Measurements from ENCODE around the gene ARHGEF19.
"Not testable (repeated sequence)": the region's sequence is repeated elsewhere in the genome, so short reads cannot be mapped to it uniquely, and the experiment has no call there.

ARHGEF19 gene

DNA sequence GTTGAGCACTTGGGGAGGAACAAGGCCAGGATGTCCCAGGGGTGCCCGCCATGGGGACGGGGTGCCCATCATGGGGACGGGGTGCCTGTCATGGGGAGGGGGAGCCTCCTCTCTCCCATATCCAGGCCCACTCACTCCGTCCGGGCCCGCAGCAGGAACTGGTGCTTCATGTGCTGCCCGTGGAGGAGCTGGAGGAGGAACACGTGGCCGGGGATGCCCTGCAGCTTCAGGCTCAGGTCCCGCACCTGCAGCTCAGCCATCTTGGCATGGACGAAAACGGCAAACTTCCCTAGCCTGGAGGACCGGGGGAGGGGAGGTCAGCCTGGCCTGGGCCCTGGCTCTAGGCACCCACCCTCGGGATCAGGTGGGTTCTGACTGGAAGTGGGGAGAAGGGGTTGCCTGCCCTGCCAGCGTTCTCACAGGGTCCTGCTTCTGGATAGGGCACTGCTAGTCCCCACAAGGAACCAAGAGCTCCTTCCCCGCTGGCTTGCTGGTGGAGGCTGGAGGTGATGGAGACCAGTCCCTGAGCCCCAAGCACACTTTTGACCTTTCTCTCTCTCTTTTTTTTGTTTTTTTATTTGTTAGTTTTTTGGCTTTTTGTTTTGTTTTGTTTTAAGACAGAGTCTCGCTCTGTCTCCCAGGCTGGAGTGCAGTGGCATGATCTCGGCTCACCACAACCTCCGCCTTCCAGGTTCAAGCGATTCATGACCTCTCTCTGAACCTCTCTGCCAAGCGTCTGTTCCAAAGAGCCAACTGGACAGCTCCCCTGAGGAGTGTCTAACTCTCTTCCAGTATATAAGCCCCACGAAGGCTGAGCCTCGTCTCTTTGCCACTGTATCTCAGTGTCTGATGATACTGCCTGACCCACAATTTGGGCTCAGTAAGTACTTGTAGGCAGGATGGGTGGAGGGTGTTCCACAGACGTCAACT is 9.9 kb downstream of the ARHGEF19 start:
- DNase-seq, result no peak

DNA sequence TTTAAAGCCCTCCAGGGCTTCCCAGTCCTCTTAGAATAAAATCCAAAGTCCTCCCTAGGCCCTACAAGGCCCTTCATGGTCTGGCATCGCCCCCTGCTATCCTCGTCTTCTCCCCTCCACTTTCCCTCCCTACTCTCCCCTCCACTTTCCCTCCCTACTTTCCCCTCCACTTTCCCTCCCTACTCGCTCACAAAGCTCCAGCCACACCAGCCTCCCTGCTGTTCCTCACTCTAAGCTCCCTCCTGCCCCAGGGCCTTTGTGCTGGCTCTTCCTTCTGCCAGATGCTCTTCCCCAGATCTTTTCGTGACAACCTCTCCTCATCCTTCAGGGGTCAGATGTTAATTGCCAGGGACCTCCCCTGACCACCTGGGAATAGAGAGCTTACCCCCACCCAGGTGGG is 12.8 kb downstream of the ARHGEF19 start:
- DNase-seq, result no peak

DNA sequence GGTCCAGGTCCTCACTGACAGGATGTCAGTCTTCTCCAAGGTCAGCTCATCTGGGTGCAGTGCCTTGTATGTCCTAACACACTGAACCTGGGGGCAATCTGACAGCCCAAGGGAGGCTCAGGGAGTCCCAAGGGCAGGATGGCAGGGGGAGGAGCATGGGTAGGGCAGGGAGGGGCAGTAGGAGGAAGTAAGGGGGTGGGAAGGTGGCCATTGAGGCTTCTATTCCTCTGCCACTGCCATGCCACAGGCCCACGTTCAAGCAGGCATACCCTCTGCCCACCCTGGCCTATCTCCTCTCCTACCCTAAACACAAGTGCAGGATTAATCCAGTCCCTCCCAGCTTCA is 13.3 kb downstream of the ARHGEF19 start:
- no peak for DNase-seq

DNA sequence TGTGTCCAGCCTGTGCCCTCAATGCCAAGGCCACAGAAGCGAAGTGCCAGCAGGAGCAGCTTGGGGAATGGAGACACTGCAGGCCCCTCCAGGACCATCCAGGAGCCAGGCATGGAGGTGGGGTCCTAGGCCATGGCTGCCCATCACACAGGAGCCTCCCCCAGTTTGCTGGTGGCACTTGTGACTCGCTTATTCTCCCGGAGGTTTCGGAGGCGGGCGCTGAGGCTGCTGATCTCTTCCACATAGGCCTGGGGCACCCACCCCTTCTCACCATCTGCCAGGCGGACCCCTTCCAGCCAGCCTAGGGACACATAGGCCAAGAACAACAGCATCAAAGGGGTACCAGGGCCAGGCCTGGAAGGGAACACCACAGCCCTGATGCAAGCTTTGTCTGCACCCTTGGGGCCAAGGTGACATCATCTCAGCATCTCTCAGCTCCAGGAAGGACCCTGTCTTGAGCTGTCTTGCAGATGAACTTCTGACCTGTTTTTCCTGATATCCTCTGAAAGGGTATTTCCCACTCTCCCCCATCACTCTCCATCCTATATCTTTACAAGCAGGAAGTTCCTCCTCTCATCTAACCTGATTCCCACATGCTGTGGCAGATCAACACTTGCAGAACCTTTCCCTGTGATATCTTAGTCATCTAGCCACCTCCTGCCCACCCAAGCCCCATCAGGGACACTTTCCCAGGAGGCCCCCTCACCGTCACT is 13.9 kb downstream of the ARHGEF19 start:
- no peak for DNase-seq

DNA sequence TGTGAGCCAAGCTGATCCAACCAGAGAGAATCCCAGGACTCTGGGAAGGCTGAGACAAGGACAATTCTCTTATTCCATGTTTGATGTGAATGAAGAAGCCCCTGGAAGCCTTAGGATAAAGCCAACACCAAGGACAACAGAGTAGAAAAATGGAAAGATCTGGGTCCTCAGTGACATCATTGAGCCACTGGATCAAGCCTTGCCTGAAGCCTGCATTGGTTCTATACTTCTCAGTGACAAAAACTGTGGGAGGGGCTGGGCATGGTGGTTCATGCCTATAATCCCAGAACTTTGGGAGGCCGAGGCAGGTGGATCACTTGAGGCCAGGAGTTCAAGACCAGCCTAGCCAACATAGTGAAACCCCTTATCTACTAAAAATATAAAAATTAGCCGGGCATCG is 15.6 kb downstream of the ARHGEF19 start:
- no peak for DNase-seq

DNA sequence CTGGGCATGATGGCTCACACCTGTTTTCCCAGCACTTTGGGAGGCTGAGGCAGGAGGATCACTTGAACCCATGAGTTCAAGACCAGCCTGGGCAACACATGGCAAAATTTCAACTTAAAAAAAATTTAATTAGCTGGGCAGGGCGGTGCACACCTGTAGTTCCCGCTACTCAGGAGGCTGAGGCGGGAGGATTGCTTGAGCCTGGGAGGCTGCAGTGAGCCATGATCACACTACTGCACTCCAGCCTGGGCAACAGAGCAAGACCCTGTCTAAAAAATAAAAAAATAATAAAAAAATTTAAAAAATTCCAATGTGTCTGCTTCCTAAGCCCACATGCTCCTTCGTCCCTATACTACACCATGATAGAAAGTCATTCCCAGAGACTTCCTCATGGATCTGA is 16.3 kb downstream of the ARHGEF19 start:
- DNase-seq, result not testable (repeated sequence)

DNA sequence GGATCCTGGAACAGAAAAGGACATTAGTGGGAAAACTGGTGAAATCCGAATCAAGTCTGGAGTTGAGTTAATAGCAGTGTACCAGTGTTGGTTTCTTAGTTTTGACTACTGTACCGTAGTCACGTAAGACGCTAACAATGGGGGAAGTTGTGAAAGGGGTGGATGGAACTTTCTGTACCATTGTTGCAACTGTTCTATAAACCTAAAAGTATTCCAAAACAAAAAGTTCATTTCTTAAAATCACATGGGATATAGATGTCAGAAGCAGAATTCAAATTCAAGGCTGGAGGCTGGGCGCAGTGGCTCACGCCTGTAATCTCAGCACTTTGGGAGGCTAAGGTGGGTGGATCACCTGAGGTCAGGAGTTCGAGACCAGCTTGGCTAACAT is 16.9 kb downstream of the ARHGEF19 start:
- no peak for DNase-seq

DNA sequence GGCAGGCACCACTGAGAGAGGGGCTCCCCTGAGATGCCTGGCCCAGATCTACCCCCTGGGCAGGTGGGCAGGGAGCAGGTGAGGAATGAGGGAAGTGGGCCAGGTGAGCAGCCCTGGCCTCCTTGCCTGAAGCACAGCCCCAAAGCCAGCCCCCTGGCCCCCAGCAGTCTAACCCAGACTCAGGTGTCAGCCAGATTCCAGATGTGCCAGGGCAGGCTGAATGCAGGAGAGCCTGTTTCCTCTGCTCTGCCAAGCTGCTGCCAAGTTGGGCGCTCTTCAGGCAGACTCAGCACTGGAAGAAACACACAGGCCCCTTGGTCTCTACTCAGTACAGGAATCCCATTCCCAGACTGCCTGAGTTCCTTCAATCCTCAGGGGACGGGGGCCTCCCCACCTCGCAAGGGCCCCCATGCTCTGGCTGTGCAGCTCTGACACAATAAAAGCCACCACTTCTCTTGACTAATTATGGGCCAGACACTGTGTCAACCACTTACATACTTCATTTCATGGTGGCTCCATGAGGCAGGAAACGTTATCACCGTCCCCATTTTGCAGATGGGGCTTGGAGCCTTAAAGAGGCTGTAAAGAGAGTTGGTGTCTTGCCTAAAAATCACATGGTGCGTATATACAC is 20.4 kb downstream of the ARHGEF19 start:
- DNase-seq, result no peak

DNA sequence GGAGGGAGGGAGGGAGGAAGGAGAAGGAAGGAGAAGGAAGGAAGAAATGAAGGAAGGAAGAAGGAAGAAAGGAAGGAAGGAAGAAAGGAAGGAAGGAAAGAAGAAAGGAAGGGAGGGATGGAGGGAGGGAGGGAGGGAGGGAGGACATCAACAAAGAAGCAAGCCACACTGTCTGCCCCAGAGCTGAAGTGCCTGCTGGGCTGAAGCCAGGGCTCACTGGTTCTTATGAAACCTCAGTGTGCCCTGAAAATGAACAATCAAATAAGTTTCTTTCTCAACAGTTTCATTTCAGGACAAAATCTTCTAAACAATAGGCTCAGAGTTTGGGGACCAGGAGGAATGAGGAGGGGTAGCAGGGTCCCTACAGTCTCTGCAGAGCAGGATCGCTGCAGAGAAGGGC is 21.1 kb downstream of the ARHGEF19 start:
- DNase-seq, result no peak

DNA sequence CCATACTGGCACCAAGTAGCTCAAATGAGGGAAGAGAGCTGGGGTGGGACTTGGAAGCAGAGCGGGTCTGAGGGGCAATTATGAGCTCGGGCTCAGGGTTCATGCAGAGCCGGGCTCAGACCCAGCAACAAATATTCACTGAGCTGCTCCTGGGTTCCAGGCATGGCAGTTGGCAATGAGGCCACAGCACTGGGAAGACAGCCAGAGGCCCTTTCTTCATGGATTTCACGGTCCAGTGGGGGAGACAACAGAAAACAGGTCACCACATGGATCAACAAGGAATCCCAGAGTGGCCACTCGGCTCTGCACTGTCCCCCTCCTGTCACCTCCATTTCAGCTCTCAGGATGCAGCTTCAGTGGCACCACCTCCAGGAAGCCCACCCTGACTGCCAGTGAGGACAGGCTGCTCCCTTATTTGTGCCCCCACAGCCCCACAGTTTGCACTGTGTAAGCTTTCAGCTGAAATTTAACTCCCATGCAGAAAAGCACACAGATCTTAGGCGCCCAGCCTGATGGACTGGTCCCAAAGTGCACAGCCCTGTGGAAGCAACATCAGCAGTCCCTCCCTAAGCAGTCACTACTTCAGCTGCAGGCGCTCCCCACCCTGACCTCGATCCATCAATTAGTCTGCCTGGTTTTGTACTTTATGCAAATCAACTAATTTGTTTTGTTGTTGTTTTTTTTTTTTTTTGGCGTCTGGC is 22.4 kb downstream of the ARHGEF19 start:
- no peak for DNase-seq

DNA sequence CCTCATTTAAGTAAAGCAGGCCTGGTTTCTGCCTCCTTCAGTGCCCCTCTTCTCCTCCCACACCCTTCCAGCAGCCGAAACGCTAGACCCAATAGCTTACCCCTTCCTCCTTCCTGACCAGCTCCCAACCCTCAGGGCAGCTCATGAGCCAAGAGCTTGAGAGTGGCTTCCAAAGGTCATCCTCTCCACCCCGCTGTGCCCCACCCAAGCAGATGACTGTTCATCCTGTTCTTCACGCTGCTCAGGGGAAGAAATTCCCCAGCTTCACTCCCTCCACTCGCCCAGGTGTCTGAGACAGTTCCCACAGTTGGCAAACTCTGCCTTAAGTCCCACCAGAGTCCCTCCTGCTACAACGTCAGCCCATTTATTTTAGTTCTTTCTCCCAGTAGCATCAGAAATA is 23.4 kb downstream of the ARHGEF19 start:
- no peak for DNase-seq

DNA sequence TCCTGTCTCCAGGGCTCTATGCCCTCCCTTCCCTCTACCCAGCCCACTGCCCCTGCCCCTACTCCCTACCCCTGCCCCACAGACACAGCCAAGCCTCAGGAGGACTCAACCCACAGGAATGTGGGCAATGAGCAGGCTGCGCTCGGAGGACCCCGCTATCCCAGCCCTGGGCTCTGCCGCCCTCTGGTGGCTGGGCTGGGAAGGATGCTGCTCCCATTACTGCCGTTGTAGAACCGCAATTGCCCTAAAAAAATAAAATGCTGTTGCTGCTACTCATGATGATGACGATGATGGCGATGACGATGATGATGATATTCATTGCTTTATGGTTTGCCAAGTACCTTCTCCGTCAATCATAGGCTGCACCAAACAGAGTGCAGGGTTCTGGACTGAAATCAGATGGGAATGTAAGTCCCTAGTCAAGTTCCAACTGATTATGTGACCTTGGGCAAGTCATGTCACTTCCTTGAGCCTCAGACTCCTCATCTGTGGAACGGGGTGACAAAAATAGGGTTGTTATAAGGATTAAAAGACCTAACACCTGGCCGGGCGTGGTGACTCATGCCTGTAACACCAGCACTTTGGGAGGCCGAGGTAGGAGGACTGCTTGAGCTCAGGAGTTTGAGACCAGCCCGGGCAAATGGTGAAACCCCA is 24.6 kb downstream of the ARHGEF19 start:
- DNase-seq, result peak; percentile 61

DNA sequence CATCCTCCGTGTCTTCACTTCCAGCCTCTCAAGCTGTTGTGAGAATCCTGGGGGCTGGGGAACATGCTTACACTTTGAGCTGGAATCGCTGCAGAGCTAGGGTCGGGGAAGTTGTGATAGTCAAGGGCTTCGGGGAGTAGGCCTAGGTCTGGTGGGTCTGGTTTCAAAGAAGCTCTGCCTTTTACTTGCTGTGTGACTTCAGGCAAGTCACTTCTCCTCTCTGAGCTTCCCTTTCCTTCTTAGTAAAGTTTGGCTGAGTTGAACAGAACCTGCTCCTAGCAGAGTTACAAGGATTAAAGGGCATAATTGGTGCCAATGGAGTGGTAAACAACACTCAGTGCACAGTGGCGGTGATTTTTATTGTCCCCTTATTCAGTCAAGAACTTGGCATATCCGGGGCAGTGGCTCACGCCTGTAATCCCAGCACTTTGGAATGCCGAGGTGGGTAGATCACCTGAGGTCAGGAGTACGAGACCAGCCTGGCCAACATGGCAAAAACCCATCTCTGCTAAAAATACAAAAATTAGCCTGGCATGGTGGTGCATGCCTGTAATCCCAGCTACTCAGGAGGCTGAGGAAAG is 25.7 kb downstream of the ARHGEF19 start:
- DNase-seq, result no peak

DNA sequence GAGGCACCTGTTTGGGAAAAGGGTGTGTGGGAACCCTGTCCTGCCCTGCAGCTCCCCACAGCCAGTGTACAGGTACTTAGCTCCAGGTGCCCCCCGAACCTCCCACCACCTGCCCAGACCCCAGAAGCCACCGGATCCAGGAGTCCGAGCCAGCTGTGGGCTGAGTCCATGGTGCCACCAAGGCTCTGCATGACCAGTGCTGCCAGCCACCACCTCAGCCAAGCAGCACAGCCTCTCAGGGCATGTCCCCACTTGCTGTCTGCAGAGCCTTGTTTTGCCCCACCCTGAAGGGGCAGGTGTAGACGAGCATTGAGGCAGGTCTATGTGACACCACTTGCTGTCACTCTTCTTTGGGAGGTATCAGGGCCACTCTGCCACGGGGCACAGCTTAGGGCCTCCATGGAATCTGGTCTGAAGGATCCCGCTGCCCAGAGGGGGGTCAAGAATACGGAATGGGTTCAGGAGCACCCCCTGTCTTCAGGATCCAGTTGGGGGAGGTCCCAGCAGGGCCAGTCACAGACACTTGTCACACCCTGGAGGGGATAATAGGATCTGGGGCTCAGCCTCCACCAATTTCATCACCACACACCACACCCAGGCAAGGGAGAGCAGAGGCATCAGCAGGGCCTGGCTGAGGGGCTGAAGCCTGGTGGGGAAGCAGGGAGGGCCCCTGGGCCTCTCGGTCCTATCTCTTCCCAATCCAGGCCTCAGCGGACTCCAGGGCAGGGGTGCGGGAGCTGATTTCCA is 27.7 kb downstream of the ARHGEF19 start:
- no peak for DNase-seq

DNA sequence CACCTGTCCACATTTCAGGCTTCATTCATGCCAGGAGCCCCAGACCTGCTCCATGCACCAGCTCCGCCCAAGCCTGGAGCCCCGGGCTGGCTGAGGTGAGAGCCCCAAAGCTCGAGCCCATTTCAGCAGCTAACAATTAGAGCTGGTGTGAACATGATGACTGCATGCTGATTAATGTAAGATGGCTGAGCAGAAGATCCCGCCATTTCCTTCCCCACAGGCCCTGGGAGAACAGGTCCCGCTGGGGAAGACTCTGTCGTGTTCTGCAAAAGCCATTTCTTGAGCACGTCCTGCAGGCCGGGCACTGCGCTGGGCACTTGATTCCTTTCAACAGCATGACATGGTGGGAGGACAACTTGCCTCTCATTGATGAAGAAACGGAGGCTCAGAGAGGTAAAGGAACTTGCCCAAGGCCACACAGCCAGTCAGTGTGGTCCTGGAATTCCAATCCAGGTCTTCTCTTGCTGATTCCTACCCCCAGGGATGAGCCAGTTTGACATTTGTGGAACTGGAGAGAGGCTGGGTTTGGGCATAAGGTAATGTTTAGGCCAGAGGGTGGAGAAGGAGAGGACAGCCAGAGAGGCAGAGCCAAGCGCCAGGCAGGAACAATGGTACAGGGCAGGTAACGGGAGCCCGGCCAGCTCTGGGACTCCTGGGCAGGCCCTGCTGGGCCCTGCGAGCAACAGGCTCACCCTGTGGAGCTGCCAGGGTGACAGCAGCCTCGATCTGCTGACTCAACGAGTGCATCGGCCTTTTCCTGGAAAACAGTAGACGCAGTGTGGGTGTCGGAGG is 28.5 kb downstream of the ARHGEF19 start:
- DNase-seq, result no peak

DNA sequence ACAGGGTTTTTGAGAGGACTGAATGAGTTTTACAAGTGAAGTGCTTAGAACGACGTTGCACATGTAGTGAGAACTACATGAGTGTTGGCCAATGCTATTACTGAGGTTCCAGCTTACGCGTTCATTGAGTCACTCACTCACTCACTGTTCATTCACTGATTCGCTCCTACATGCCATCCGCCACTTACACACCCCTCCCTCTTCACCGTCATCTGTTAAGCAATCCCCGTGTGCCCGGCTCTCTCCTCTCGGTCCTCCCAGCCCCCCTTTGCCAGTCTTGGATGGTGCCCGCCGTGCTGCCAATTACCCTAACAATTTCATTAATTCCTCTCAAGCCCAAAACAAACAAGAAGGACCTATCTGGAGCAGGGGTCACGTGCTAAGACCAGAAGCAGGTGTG is 29.3 kb downstream of the ARHGEF19 start:
- no peak for DNase-seq

DNA sequence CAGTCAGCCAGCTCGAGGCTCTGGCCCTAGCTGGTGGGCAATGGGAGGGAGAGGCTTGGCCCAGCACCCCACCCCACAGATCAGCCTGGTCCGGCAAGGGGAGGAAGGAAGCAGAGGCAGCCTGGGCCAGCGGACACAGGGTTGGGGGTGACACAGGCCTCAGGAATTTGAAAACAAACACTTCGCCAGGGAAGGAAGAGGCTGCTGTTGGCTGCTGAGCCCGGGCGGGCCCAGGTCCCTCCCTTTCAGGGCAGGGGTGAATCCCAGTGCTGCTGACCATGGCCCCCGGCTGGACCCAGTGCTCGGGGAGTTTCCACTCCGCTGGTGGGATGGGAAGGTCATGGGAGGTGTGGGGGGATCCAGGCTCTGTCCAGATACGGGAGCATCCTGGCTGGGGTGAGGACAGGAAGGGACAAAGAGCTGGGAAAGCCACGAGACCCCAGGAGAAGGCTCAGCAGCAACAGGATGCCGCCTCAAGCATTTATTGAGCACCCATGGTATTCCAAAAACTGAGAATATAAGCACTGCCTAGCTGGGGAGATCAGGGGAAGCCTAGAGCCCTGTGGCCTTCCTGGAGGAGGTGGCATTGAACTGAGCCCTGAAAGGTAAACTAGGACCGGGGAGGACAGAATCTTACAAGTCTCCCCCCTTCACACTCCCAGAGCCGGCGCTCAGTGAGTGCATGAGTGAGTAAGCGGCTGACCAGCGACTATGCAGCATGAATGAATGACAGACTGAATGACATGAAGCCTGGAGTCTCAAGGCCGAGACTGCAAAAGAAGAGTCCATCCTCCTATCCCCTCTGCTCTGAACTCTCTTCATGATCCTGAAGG is 30.3 kb downstream of the ARHGEF19 start:
- no peak for DNase-seq

DNA sequence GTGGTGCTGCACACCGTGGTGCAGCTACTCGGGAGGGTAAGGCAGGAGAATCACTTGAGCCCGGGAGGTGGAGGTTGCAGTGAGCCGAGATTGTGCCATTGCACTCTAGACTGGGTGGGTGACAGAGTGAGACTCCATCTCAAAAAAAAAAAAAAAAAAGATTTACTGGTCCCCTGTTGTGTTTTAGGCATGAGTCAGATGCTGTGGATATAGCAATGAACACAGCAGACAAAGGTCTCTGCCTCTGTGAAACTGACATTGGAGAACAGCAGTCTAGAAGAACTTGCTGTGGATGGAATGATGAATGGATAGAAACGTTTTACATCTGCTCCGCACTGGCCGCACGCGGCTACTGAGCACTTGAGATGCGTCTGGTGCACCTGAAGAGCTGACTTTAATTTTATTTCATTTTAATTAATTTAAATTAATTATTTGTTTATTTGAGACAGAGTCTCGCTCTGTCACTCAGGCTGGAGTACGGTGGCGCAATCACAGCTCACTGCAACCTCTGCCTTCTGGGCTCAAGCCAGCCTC is 32.1 kb downstream of the ARHGEF19 start:
- DNase-seq, result no peak

Measured in stimulated activated naive CD4-positive, alpha-beta T cell treated with Interleukin-2 at 50 U/mL for 16 hours (primary cell).